ENCODE results near the gene DCDC2C. TPM values are rescaled to one million over a fixed set of nuclear protein-coding genes. Genes with fewer than 3 reads are reported as not detected.

Gene DCDC2C
- total RNA-seq, 3 donors from 2014 or later: 0.35 TPM; not detected in 2

DNA sequence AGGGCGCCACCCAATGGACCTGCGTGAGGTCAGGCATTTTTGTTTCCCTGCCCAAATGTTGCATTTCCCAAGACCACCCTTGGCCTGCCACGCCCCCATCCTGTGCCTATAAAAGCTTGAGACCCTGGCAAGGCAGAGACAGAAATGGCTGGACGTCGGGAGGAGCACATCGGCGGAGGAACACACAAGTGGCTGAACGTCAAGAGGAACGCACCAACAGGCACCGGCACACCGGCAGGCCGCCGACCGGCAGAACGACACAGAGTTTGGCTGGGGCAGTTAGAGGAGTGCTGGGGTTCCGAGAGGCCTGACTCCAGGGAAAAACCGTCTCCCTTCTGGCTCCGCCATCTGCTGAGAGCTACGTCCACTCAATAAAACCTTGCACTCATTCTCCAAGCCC, 35.9 kb downstream of the DCDC2C start:
- Histone ChIP-seq H3K9me3 (no peaks in the 10 kb centered on the region), H3K4me1 (ENCODE audit: low read depth) (no peaks in the 10 kb centered on the region), H3K4me3 (no peak overlapping the region), H3K36me3 (ENCODE audit: low read depth) (no peaks in the 10 kb centered on the region)
- DNase-seq (no peak), ATAC-seq (no peak)
- intact Hi-C loops (cut with DNase I, micrococcal nuclease): no loop called here
- TF ChIP-seq, protein P1, sequence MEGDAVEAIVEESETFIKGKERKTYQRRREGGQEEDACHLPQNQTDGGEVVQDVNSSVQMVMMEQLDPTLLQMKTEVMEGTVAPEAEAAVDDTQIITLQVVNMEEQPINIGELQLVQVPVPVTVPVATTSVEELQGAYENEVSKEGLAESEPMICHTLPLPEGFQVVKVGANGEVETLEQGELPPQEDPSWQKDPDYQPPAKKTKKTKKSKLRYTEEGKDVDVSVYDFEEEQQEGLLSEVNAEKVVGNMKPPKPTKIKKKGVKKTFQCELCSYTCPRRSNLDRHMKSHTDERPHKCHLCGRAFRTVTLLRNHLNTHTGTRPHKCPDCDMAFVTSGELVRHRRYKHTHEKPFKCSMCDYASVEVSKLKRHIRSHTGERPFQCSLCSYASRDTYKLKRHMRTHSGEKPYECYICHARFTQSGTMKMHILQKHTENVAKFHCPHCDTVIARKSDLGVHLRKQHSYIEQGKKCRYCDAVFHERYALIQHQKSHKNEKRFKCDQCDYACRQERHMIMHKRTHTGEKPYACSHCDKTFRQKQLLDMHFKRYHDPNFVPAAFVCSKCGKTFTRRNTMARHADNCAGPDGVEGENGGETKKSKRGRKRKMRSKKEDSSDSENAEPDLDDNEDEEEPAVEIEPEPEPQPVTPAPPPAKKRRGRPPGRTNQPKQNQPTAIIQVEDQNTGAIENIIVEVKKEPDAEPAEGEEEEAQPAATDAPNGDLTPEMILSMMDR (IDR thresholded peaks at IDR 0.05): no peak

DNA sequence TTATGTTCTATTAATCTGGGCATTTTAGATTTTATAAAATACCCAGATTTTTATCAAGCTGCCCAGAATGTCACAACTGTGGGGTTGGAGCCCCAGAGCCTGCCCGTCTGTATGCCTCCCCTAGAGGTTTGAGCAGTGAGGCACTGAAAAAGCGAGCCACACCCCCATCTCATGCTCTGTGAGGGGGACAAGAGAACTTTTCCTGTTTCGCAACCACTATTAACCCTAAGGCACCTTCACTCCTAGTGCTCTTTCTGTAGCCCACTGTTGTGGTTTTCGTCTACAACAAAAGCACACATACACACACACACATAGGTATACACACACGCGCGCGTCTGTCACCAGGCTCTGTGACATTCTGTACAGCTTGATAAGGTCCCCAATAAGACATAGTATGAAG, 38.0 kb downstream of the DCDC2C start:
- TF ChIP-seq, protein P1 (IDR thresholded peaks at IDR 0.05): no peak
- no peak overlapping the region for H3K4me3 ChIP-seq
- no peak for DNase-seq
- intact Hi-C loops (cut with DNase I, micrococcal nuclease): no loop called here
- H3K36me3 ChIP-seq (ENCODE audit: low read depth): no peaks in the 10 kb centered on the region
- no peaks in the 10 kb centered on the region for H3K9me3 ChIP-seq
- no peak for ATAC-seq
- no peaks in the 10 kb centered on the region for H3K4me1 ChIP-seq (ENCODE audit: low read depth)

DNA sequence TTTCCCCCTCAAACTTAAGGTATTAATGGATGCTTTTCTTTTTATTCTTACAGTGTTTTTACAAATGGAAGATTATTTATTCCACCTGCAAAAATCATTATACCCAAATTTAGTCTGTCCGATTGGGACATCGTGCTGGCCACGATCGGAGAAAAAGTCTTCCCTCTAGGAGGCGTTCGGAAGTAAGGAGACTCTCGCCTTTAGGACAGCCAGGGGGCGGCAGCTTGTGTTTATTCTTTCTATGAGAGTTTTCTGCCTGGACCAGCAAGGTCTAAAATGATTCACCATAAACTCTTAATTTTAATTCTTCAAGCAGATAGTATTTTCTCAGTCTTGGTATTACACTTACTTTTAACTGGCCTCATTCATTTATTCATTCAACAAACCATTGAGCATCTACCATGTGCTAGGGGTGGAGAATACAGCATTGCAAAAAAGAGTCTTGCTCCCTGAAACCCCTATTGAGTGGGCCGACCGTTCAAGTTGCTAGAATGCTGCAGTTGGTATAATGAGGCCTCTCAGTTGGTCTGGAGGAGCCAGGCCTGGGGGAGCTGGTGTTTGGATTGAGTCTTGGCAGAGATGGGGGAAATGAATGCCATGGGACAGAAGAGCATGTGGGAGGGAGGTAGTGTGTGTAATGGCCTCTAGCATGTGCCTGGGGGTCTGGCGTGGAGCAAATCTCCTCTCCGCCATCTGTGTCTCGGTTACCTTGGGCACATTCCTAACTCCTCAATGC, 38.7 kb downstream of the DCDC2C start:
- ATAC-seq (no peak), DNase-seq (no peak)
- intact Hi-C loops (cut with DNase I, micrococcal nuclease): no loop called here
- Histone ChIP-seq H3K4me3 (no peak overlapping the region), H3K4me1 (ENCODE audit: low read depth) (no peaks in the 10 kb centered on the region), H3K9me3 (no peaks in the 10 kb centered on the region), H3K36me3 (ENCODE audit: low read depth) (no peaks in the 10 kb centered on the region)
- TF ChIP-seq, protein P1 (IDR thresholded peaks at IDR 0.05): no peak

DNA sequence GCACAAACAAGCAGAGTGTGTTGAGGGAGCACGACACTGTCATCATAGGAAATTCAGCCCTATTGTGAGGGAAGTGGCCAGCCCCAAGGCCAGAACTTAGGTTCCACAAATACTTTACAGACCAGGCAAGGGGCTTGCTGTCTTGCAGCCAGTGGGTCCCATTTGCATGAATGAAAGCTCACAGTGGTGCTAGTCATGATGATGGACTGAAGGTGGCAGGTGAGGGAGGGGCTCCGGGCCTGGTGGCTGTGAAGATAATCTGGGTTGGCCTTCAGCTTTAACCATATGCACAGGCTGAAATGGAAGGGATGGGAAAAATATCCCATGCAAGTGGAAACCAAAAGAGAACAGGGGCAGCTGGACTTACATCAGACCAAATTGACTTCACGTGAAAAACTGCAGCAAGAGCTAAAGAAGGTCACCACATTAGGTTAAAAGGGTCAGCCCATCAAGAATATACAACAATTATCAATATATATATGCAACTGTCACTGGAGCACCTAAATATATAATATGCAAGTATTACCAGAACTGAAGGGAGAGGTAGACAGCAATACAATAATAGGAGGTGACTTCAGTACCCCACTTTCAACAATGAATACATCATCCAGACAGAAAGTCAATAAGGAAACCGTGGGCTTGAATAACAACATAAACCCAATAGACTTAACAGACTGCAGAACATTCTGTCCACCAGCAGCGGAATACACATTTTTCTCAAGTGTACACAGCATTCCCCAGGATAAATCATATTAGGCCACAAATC, 39.6 kb downstream of the DCDC2C start:
- ATAC-seq (no peak), DNase-seq (no peak)
- intact Hi-C loops (cut with DNase I, micrococcal nuclease): no loop called here
- TF ChIP-seq, protein P1 (IDR thresholded peaks at IDR 0.05): no peak
- Histone ChIP-seq H3K9me3 (no peaks in the 10 kb centered on the region), H3K36me3 (ENCODE audit: low read depth) (no peaks in the 10 kb centered on the region), H3K4me1 (ENCODE audit: low read depth) (no peaks in the 10 kb centered on the region), H3K4me3 (no peak overlapping the region)

DNA sequence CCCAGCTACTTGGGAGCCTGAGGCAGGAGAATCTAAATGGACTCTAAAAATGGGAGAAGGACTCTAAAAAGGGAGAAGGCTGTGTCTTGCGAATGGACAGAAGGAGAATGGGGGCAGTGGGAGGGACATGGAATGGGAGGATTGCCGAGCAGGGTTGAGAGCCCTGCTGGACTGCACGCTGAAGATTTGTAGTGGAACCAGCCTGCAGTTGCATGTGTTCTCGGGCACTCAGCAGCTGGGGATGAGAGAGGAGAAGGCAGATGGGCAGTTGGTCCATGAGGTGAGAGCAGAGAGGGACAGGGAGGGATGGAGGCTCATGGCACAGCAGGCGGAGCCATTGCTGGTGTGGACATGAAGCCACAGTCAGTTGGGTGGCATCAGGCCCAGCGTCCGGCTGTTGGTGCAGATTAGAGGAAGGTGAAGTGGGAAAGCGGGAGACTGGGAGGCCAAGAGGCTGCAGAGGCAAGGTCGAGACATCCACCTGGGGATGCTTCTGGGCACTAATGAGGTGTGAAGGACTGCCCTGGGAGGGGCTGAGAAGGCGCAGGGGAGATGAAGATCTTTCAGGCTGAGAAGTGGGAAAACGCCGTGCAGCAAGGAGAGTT, 40.7 kb downstream of the DCDC2C start:
- intact Hi-C loops (cut with DNase I, micrococcal nuclease): no loop called here
- TF ChIP-seq, protein P1 (IDR thresholded peaks at IDR 0.05): no peak
- DNase-seq (no peak), ATAC-seq (no peak)
- H3K36me3 ChIP-seq (ENCODE audit: low read depth): no peaks in the 10 kb centered on the region
- H3K9me3 ChIP-seq: no peaks in the 10 kb centered on the region
- no peak overlapping the region for H3K4me3 ChIP-seq
- no peaks in the 10 kb centered on the region for H3K4me1 ChIP-seq (ENCODE audit: low read depth)
